Memory B cell (primary cell): ENCODE results near the gene LCN1.
"Not testable (repeated sequence)": the region's sequence is repeated elsewhere in the genome, so short reads cannot be mapped to it uniquely, and the experiment has no call there.

Experiments used
- ATAC-seq: fragments of 150-1000 bp; cut with Tn5 transposase; 2 replicates; pipeline ENCODE4 v1.10.0; 2021; ENCODE audit warnings: low read depth, mild to moderate bottlenecking, moderate library complexity
- DNase-seq, 2 donors: peaks; one replicate each; pipeline ENCODE4 v3.0.0; 2022; ENCODE audit warnings: low spot score in 2 of 2
- H3K27ac Mint-ChIP-seq: one replicate; pipeline ENCODE4 v1.8.0; 2022; ENCODE audit warnings: mild to moderate bottlenecking, moderate library complexity, mixed read lengths
- H3K27me3 Mint-ChIP-seq: one replicate; pipeline ENCODE4 v1.8.0; 2022; ENCODE audit warnings: mixed read lengths
- H3K36me3 Mint-ChIP-seq: one replicate; pipeline ENCODE4 v1.8.0; 2022; ENCODE audit warnings: mild to moderate bottlenecking, mixed read lengths
- H3K4me1 Mint-ChIP-seq: one replicate; pipeline ENCODE4 v1.8.0; 2022; ENCODE audit warnings: mixed read lengths
- H3K4me3 Mint-ChIP-seq: one replicate; pipeline ENCODE4 v1.8.0; 2022; ENCODE audit warnings: mild to moderate bottlenecking, moderate library complexity, mixed read lengths
- H3K9me3 Mint-ChIP-seq: one replicate; pipeline ENCODE4 v1.8.0; 2022; ENCODE audit warnings: mixed read lengths

The LCN1 gene

DNA sequence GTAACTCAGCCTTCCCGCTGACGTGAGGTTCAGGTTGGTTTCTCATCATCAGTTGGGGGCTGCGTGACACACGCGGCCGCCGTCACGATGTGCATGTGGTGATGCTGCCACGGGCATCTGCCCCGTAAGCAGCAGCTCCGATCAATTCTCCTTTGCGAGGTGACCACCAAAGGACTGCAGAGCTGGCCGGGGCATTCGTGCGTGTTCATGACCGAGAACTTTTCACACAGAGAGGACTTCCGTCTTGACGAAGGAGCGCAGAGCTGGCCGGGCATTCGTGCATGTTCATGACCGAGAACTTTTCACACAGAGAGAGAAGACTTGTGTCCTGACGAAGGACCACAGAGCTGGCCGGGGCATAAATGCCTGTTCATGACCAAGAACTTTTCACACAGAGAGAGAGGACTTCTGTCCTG is 3.8 kb upstream of the LCN1 start:
- no peak for DNase-seq
- H3K9me3 Mint-ChIP-seq = no peaks in the 10 kb centered on the region
- no peak overlapping the region for H3K4me3 Mint-ChIP-seq

GRCh38 chr9:135519179-135519971 is 1.9 kb upstream of the LCN1 start:
- ATAC-seq (no peak), DNase-seq (no peak)
- no peaks in the 10 kb centered on the region for H3K9me3 Mint-ChIP-seq
- no peaks in the 10 kb centered on the region for H3K36me3 Mint-ChIP-seq
- peaks cover 6% of the 10 kb centered on the region for H3K27me3 Mint-ChIP-seq
- no peaks in the 10 kb centered on the region for H3K4me1 Mint-ChIP-seq
- H3K27ac Mint-ChIP-seq = no peak overlapping the region
- no peak overlapping the region for H3K4me3 Mint-ChIP-seq

More for the DNA sequence above, 3.8 kb upstream of the LCN1 start:
- Mint-ChIP-seq H3K27ac (no peak overlapping the region), H3K4me1 (no peaks in the 10 kb centered on the region), H3K27me3 (peaks cover 8% of the 10 kb centered on the region), H3K36me3 (no peaks in the 10 kb centered on the region)
- ATAC-seq = no peak

DNA sequence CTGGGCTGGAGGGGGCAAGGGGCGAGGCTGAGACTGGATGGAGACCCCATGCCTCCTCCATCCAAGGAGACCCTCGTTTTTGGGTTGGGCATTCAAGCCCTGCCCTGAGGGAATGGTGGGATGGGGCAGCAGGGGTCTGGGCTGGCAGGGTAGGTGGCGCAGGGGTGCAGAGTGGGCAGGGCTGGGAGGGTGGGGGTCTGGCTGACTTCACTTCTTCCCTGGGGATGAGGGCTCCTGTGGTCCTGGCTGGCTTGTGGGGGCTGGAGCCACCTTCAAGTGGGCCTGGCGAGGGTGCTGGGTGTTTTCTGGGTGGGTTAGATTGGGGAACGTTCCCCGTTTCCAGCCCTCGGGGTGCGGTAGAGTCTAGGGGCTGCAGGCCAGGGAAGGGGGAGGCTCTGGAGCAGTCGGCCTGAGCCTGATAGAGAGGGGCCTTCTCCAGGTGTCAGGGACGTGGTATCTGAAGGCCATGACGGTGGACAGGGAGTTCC is 412 bp downstream of the LCN1 start:
- Mint-ChIP-seq H3K27ac (no peak overlapping the region), H3K4me1 (no peaks in the 10 kb centered on the region), H3K9me3 (no peaks in the 10 kb centered on the region), H3K4me3 (no peak overlapping the region), H3K36me3 (no peaks in the 10 kb centered on the region), H3K27me3 (peaks cover 6% of the 10 kb centered on the region)
- ATAC-seq = no peak
- DNase-seq = no peak

DNA sequence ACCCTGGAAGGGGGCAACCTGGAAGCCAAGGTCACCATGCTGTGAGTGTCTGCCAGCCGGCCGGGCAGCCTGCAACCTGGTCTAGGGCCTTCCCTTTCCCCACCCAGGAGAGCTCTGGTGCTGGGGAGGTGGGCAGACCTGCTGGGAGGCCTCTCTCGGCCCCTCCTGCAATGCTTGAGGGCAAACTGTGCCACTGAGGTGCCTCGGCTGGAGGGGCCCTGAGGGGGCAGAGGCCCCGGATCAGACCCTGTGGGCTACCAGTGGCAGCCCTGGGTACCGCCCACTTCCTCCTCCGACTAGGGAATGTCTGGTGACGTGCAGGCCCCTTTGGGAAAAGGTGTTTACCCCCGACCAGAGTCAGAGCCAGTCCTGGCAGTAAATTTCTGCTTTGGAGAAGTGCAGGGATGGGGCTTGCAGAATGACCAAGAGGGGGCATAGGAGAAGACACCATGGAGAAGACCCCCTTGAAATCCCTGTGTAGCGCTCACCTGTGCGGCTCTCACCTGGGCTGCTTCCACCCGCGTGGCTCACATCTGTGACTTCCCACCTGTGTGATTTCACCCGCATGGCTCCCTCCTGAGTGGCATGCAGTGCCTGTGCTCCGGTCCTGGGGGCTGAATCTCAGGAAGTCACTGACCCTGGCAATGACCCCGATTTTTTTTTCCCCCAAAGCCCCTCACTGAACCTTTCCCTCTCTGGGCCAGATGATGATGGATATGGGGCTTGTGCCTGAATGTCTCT is 1.1 kb downstream of the LCN1 start:
- Mint-ChIP-seq H3K36me3 (no peaks in the 10 kb centered on the region), H3K4me3 (no peak overlapping the region), H3K9me3 (no peaks in the 10 kb centered on the region), H3K4me1 (no peaks in the 10 kb centered on the region), H3K27me3 (peaks cover 6% of the 10 kb centered on the region), H3K27ac (no peak overlapping the region)
- DNase-seq (no peak), ATAC-seq (no peak)

DNA sequence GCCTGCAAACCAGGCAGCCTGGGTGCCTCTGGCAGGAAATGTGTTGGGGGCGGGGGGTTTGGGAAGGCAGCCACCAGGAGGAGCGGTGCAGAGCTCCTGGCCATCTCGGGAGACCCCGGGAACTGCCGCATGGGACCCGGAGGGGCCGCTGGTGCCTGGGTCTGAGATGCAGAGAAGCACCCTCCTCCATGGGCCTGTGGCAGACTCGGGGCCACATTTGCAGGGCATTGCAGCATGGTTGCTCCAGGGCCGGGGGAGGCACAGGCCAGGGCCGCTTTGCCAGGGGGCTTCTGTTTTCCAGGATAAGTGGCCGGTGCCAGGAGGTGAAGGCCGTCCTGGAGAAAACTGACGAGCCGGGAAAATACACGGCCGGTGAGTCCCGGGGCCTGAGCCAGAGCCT is 1.7 kb downstream of the LCN1 start:
- H3K9me3 Mint-ChIP-seq = no peaks in the 10 kb centered on the region
- DNase-seq (no peak), ATAC-seq (no peak)
- H3K4me1 Mint-ChIP-seq = no peaks in the 10 kb centered on the region
- no peak overlapping the region for H3K27ac Mint-ChIP-seq
- H3K4me3 Mint-ChIP-seq = no peak overlapping the region
- H3K36me3 Mint-ChIP-seq = no peaks in the 10 kb centered on the region
- H3K27me3 Mint-ChIP-seq = peaks cover 5% of the 10 kb centered on the region

GRCh38 chr9:135523521-135524129 is 2.4 kb downstream of the LCN1 start:
- H3K9me3 Mint-ChIP-seq = peaks cover 2% of the 10 kb centered on the region
- no peak overlapping the region for H3K27ac Mint-ChIP-seq
- ATAC-seq (no peak), DNase-seq (no peak)
- peaks cover 5% of the 10 kb centered on the region for H3K27me3 Mint-ChIP-seq
- no peaks in the 10 kb centered on the region for H3K4me1 Mint-ChIP-seq
- H3K36me3 Mint-ChIP-seq = no peaks in the 10 kb centered on the region
- H3K4me3 Mint-ChIP-seq = no peak overlapping the region

GRCh38 chr9:135524130-135524861 is 3.1 kb downstream of the LCN1 start:
- Mint-ChIP-seq H3K27ac (no peak overlapping the region), H3K4me1 (no peaks in the 10 kb centered on the region), H3K27me3 (peaks cover 5% of the 10 kb centered on the region), H3K36me3 (no peaks in the 10 kb centered on the region), H3K4me3 (no peak overlapping the region), H3K9me3 (peaks cover 2% of the 10 kb centered on the region)
- ATAC-seq (no peak), DNase-seq (no peak)

- ATAC-seq (no peak), DNase-seq (no peak)
- H3K9me3 Mint-ChIP-seq = peaks cover 2% of the 10 kb centered on the region
- H3K4me1 Mint-ChIP-seq = no peaks in the 10 kb centered on the region
- no peaks in the 10 kb centered on the region for H3K36me3 Mint-ChIP-seq
- no peak overlapping the region for H3K4me3 Mint-ChIP-seq
- H3K27me3 Mint-ChIP-seq = peaks cover 3% of the 10 kb centered on the region
- no peak overlapping the region for H3K27ac Mint-ChIP-seq
Measured at GRCh38 chr9:135525241-135526088, 4.2 kb downstream of the LCN1 start.

- Mint-ChIP-seq H3K36me3 (no peaks in the 10 kb centered on the region), H3K9me3 (peaks cover 2% of the 10 kb centered on the region), H3K4me1 (no peaks in the 10 kb centered on the region), H3K4me3 (no peak overlapping the region), H3K27ac (no peak overlapping the region), H3K27me3 (peaks cover 3% of the 10 kb centered on the region)
- no peak for DNase-seq
- no peak for ATAC-seq
Measured at GRCh38 chr9:135526089-135526729, 5.0 kb downstream of the LCN1 start.

GRCh38 chr9:135526730-135527571 is 5.7 kb downstream of the LCN1 start:
- H3K36me3 Mint-ChIP-seq = no peaks in the 10 kb centered on the region

GRCh38 chr9:135528842-135529435 is 7.7 kb downstream of the LCN1 start:
- ATAC-seq, H3K4me3 Mint-ChIP-seq, H3K4me1 Mint-ChIP-seq, H3K27ac Mint-ChIP-seq, H3K27me3 Mint-ChIP-seq, DNase-seq, H3K9me3 Mint-ChIP-seq, H3K36me3 Mint-ChIP-seq: not testable (repeated sequence)

More at GRCh38 chr9:135526730-135527571, 5.7 kb downstream of the LCN1 start:
- Mint-ChIP-seq H3K4me1 (no peaks in the 10 kb centered on the region), H3K9me3 (peaks cover 2% of the 10 kb centered on the region), H3K4me3 (no peak overlapping the region), H3K27ac (no peak overlapping the region), H3K27me3 (peaks cover 5% of the 10 kb centered on the region)
- ATAC-seq = no peak
- no peak for DNase-seq

DNA sequence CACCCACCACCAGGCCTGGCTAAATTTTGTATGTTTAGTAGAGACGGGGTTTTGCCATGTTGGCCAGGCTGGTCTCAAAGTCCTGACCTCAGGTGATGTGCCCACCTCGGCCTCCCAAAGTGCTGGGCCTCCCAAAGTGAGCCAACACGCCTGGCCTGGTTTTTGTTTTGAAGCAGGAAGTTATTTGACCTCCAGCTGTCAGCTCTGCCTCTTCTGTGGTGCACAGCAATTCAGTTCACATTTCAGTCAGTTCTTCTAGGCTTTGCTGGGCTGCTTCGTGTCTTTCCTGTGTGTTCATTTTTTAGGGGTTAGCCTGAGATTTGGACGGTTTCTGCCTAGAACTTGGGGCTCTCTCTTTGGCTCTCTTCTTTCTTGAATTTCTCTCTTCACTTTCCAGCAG is 8.9 kb downstream of the LCN1 start:
- DNase-seq = no peak
- no peak for ATAC-seq

More for the DNA sequence above, 8.9 kb downstream of the LCN1 start:
- peaks cover 2% of the 10 kb centered on the region for H3K9me3 Mint-ChIP-seq
- H3K27me3 Mint-ChIP-seq = peaks cover 12% of the 10 kb centered on the region
- H3K27ac Mint-ChIP-seq = no peak overlapping the region
- no peak overlapping the region for H3K4me3 Mint-ChIP-seq
- no peaks in the 10 kb centered on the region for H3K36me3 Mint-ChIP-seq
- peaks cover 4% of the 10 kb centered on the region for H3K4me1 Mint-ChIP-seq
